Central memory CD8-positive, alpha-beta T cell (primary cell): ENCODE data around the gene TSPAN33.
"Not testable (repeated sequence)": the region's sequence is repeated elsewhere in the genome, so short reads cannot be mapped to it uniquely, and the experiment has no call there.

Experiments used
- ATAC-seq: fragments of 150-1000 bp; cut with Tn5 transposase; replicated peaks from 2 replicates; pipeline ENCODE4 v1.10.0; 2022; ENCODE audit warnings: mild to moderate bottlenecking, moderate FRiP score, moderate number of reproducible peaks; ENCODE audit not compliant: poor library complexity, severe bottlenecking; ENCODE audit errors: extremely low read depth
- DNase-seq, 2 donors: peaks; one replicate each; pipeline ENCODE4 v3.0.0; 2021; ENCODE audit warnings: low spot score in 2 of 2
- H3K27ac Mint-ChIP-seq: one replicate; pipeline ENCODE4 v1.8.0; 2022; ENCODE audit warnings: low read depth, mild to moderate bottlenecking, moderate library complexity, mixed read lengths
- H3K27me3 Mint-ChIP-seq: one replicate; pipeline ENCODE4 v1.8.0; 2022; ENCODE audit warnings: mixed read lengths
- H3K36me3 Mint-ChIP-seq: one replicate; pipeline ENCODE4 v1.8.0; 2022; ENCODE audit warnings: mild to moderate bottlenecking, moderate library complexity, mixed read lengths; ENCODE audit not compliant: insufficient read depth
- H3K4me1 Mint-ChIP-seq: one replicate; pipeline ENCODE4 v1.8.0; 2022; ENCODE audit warnings: mixed read lengths
- H3K4me3 Mint-ChIP-seq: one replicate; pipeline ENCODE4 v1.8.0; 2022; ENCODE audit warnings: mild to moderate bottlenecking, moderate library complexity, mixed read lengths
- H3K9me3 Mint-ChIP-seq: one replicate; pipeline ENCODE4 v1.8.0; 2022; ENCODE audit warnings: mixed read lengths

The TSPAN33 gene

DNA sequence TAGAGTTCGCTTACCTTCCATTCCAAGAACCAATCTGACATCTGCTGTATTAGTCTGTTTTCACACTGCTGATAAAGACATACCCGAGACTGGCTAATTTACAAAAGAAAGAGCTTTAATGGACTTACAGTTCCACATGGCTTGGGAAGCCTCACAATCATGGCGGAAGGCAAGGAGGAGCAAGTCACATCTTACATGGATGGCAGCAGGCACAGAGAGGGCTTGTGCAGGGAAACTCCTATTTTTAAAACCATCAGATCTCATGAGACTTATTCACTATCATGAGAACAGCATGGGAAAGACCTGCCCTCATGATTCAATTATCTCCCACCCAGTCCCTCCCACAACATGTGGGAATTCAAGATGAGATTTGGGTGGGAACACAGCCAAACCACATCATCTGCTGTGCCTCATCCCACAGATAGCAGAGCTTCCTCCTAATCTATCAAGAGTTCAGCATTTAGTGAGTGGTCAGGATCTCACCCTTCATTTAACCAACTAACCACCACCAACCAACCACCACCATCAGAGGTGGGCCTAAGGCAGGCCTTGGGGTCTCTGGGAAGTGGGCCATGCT lies 22.9 kb upstream of the TSPAN33 start:
- ATAC-seq, H3K27ac Mint-ChIP-seq, H3K36me3 Mint-ChIP-seq, H3K4me1 Mint-ChIP-seq, H3K4me3 Mint-ChIP-seq, DNase-seq, H3K9me3 Mint-ChIP-seq: not testable (repeated sequence)
- H3K27me3 Mint-ChIP-seq = peaks cover 26% of the 10 kb centered on the region

DNA sequence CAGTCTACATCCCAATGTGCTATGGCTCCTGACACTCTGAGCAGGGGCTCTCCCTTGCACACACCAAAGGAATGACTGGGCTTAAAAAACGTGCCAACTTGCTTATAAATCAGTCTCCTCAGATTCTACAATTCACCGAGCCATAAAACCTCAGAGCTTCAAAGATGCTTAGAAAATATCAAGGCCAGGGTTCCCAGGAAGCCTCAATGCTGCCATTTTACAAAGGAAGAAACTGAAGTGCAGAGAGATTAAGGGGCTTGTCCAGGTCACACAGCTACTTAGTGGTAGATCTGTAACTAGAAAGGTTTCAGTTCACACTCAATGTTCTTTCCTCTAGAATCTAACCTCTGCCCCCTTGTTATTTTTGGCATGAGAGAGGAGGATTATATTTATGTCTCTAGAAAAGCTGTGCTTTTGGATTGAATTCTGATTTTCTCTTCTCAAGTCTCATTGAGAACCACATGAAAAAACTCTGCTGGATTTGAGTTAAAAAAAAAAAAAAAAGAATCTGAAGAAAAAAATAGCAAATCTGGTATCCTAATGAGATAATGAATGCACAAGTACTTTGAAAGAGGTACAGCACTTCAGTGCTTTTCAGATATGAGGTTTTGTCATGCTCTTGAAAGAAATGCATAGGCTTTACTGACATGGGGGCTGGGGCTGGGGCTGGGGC lies 22.3 kb upstream of the TSPAN33 start:
- Mint-ChIP-seq H3K9me3 (no peaks in the 10 kb centered on the region), H3K27me3 (peaks cover 24% of the 10 kb centered on the region), H3K36me3 (peaks cover 2% of the 10 kb centered on the region), H3K4me1 (no peaks in the 10 kb centered on the region), H3K4me3 (no peak overlapping the region), H3K27ac (no peak overlapping the region)
- ATAC-seq (no peak), DNase-seq (no peak)

DNA sequence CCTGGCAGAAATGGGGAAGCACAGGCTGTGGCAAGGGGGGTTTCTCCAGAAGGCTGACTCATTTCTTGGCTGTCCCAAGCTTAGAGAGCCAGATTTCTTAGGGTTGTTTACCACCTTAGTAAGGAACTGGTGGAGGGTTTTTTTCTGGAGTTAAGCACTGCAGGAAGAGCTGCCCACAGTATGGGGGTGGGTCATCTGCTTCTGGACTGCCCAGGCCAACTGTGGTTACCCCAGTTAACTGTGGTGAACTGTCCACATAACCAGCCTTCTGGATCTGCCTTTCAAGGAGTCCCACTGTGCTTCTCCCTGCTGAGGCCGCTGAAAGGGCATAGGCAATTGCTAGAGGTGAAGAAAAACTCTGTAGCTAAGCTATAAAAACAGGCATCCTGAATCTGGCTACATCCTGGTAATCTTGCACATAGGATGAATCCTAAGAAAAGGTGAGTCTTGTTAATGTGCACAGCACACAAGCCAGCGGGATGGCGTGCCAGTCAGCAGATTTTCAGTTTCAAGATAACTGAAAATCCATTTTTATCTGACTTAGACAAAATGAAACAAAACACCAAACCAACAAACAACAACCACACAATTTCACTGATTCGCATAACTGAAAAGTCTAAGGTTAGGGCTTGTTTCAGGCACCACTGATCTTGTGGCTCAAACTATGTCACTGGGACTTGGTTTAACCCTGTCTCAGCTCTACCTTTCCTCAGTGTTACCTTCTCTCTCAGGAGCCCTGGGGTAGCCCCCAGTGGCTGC lies 21.6 kb upstream of the TSPAN33 start:
- no peak overlapping the region for H3K27ac Mint-ChIP-seq
- peaks cover 17% of the 10 kb centered on the region for H3K27me3 Mint-ChIP-seq
- no peaks in the 10 kb centered on the region for H3K36me3 Mint-ChIP-seq
- H3K4me3 Mint-ChIP-seq = no peak overlapping the region
- no peaks in the 10 kb centered on the region for H3K9me3 Mint-ChIP-seq
- no peak for DNase-seq
- no peaks in the 10 kb centered on the region for H3K4me1 Mint-ChIP-seq
- no peak for ATAC-seq

DNA sequence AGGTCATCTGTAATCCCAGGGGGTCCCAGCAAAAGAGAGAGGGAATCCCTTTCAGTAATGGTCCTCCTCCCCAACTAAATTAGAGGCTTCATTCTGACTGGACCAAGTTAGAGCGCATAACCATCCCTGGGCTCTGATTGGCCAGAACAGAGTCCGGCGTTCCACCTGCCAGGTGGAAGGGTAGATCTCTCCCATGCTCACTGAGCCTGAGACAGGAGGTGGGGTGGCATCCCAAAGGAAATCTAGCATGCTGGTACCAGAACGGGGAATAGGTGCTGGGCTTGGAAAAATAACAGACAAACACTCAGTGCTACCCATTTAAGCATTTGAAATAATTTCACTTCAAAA lies 21.0 kb upstream of the TSPAN33 start:
- Mint-ChIP-seq H3K9me3 (no peaks in the 10 kb centered on the region), H3K27me3 (peaks cover 12% of the 10 kb centered on the region), H3K27ac (no peak overlapping the region), H3K36me3 (no peaks in the 10 kb centered on the region), H3K4me3 (no peak overlapping the region), H3K4me1 (no peaks in the 10 kb centered on the region)
- no peak for DNase-seq
- ATAC-seq = no peak

DNA sequence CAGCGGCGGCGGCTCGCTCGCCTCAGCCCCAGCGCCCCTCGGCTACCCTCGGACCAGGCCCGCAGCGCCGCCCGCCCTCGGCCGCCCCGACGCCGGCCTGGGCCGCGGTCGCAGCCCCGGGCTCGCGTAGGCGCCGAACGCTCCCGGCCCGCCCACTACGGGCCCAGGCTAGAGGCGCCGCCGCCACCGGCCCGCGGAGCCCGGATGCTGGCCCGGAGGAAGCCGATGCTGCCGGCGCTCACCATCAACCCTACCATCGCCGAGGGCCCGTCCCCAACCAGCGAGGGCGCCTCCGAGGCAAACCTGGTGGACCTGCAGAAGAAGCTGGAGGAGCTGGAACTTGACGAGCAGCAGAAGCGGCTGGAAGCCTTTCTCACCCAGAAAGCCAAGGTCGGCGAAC lies 18.2 kb upstream of the TSPAN33 start:
- Mint-ChIP-seq H3K36me3 (no peaks in the 10 kb centered on the region), H3K27me3 (no peaks in the 10 kb centered on the region), H3K9me3 (no peaks in the 10 kb centered on the region), H3K4me1 (no peaks in the 10 kb centered on the region), H3K4me3 (no peak overlapping the region), H3K27ac (no peak overlapping the region)
- DNase-seq (no peak), ATAC-seq (no peak)

DNA sequence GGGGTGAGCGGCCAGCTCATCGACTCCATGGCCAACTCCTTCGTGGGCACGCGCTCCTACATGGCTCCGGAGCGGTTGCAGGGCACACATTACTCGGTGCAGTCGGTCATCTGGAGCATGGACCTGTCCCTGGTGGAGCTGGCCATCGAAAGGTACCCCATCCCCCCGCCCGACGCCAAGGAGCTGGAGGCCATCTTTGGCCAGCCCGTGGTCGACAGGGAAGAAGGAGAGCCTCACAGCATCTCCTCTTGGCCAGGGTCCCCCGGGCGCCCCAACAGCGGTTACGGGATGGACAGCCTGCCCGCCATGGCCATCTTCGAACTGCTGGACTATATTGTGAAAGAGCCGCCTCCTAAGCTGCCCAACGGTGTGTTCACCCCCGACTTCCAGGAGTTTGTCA lies 17.4 kb upstream of the TSPAN33 start:
- no peak overlapping the region for H3K27ac Mint-ChIP-seq
- no peak for ATAC-seq
- H3K4me3 Mint-ChIP-seq = no peak overlapping the region
- H3K4me1 Mint-ChIP-seq = no peaks in the 10 kb centered on the region
- no peaks in the 10 kb centered on the region for H3K27me3 Mint-ChIP-seq
- H3K36me3 Mint-ChIP-seq = no peaks in the 10 kb centered on the region
- DNase-seq = no peak
- H3K9me3 Mint-ChIP-seq = no peaks in the 10 kb centered on the region

DNA sequence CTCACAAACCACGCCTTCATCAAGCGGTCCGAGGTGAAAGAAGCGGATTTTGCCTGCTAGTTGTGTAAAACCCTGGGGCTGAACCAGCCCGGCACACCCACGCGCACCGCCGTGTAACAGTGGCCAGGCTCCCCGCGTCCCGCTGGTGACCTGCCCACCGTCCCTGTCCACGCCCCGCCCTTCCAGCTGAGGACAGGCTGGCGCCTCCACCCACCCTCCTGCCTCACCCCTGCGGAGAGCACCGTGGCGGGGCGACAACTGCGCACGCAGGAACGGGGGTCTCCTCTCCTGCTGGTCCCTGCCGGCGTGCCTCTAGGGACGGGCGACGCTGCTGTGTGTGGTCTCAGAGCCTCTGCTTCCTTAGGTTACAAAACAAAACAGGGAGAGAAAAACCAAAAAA lies 16.9 kb upstream of the TSPAN33 start:
- no peaks in the 10 kb centered on the region for H3K9me3 Mint-ChIP-seq
- H3K36me3 Mint-ChIP-seq = no peaks in the 10 kb centered on the region
- no peak overlapping the region for H3K27ac Mint-ChIP-seq
- no peak overlapping the region for H3K4me3 Mint-ChIP-seq
- H3K27me3 Mint-ChIP-seq = no peaks in the 10 kb centered on the region
- ATAC-seq (no peak), DNase-seq (no peak)
- H3K4me1 Mint-ChIP-seq = no peaks in the 10 kb centered on the region

DNA sequence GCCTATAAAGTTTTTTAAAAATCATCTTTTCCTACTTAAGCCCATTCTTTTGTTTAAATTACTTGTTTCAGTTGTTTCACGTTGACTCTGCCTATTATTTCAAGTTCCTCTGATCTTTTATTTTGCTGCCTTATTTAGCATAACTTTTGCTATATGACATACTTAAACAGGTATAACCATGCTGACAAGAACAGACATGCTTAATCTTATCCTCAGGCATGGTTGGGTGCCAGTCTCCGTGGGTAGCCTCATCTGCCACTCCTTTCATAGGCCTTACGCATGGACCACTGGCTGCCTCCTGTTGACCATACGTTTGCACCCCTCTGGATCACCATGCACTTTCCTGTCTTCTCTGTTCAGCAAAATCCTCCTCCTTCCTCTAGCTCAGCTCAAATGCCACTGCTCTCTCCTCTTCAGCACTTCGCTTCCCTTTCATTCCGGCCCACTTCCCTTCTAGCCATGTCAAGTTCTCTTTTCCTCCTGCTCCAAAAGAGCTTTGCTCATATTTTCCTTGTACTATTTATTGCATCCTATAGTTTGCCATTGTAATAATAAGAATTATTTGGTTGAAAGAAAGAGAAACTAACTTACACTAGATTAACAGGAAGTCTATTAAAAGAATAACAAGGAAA lies 10.0 kb upstream of the TSPAN33 start:
- no peak overlapping the region for H3K4me3 Mint-ChIP-seq
- H3K27me3 Mint-ChIP-seq = no peaks in the 10 kb centered on the region
- no peaks in the 10 kb centered on the region for H3K9me3 Mint-ChIP-seq
- H3K36me3 Mint-ChIP-seq = peaks cover 2% of the 10 kb centered on the region
- DNase-seq = no peak
- H3K4me1 Mint-ChIP-seq = peaks cover 23% of the 10 kb centered on the region
- H3K27ac Mint-ChIP-seq = peak overlapping the region; percentile 80
- no peak for ATAC-seq

DNA sequence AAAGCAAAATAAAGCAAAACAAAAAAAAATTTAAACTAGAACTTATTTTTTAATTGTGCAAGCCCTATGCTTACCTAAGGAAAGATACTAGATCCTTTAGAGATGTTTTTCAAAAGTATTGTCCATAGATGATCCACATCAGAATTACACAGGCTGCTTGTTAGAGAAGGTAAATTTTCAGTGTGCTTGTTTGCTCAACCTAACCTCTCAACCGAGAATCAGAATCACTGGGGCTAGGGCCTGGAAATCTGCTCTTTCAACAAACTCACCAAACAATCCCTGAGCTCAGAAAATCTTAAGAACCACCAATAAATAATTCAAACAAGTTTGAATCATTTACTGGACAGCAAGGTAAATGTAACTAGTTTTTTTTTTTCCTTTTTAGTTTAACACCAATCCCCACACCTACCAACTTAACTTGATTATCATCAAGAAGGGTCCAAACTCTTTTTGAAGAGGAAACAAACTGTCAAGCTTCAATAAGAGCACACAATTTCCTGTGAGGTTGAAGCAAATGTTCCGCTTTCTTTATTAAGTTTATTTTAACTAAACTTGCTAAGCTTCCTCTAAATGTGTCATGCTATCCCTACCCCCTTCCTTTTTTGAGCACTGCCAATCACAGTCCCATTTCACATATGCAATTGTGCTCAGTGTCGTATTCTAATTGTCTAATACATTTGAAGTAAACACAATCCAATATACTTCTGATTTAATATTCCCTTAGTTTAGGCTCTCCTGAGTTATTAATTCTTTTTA lies 7.4 kb upstream of the TSPAN33 start:
- Mint-ChIP-seq H3K27ac (peak overlapping the region; percentile 30), H3K4me1 (peaks cover 23% of the 10 kb centered on the region), H3K4me3 (peak overlapping the region; percentile 8), H3K36me3 (peaks cover 2% of the 10 kb centered on the region), H3K27me3 (peaks cover 2% of the 10 kb centered on the region), H3K9me3 (no peaks in the 10 kb centered on the region)
- DNase-seq (no peak), ATAC-seq (peak; percentile 80)

DNA sequence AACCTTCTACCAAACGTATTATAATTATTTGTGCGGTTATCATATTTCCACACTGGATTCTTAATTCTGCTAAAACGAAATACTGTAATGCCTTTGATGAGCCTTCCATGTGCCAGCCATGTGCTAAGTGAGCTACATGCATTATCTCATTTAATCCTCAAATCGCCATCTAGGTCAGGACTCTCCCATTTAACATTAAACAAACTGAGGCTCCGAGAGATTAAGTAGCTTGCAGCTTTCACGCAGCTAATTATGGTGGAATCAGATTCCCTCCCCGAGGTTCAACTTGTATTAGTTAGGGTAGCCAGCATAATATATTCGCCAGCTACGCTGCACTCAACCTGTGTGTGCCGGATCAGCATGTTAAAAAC lies 798 bp upstream of the TSPAN33 start:
- no peak for ATAC-seq
- Mint-ChIP-seq H3K9me3 (no peaks in the 10 kb centered on the region), H3K4me3 (peak overlapping the region; percentile 87), H3K36me3 (peaks cover 2% of the 10 kb centered on the region), H3K27ac (no peak overlapping the region), H3K27me3 (peaks cover 24% of the 10 kb centered on the region), H3K4me1 (peaks cover 22% of the 10 kb centered on the region)
- no peak for DNase-seq

DNA sequence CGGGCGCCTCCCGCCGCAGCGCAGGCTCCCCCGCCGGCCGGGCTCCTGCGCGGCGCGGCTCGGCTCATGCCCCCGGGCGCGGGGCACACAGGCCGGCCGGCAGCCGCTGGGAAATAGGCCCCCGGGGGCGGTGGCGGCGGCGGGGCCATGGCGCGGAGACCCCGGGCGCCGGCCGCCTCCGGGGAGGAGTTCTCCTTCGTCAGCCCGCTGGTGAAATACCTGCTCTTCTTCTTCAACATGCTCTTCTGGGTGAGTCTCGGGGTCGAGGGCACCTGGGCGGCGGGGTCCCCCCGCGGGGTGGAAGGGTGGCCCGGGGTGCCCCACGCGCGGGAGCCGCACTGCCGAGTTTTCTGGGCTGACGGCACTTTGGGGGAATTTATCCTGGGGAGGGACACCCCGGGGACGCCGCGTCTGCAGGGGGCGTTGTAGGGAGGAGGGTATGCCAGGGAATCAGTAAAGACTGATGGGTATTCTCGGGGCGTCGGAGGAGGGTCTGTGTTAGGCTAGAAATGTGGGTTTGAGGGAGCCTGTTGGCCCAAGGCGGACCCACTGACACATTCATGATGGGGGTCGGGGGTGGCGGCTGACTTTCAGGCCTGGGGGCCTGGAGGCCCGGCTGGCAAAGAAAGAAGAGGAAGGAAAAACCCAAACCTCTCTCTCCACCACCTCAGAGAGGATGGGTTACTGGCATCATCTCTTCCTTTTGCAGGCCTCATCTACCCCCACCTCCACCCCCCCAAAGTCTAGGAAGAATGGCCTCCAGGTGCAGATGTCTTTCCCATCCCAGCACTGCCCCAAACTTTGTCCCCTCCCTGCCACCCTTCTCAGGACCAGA lies 544 bp downstream of the TSPAN33 start:
- ATAC-seq (peak; percentile 24), DNase-seq (no peak)
- H3K27me3 Mint-ChIP-seq = peaks cover 24% of the 10 kb centered on the region
- H3K27ac Mint-ChIP-seq = no peak overlapping the region
- peak overlapping the region; percentile 87 for H3K4me3 Mint-ChIP-seq
- H3K36me3 Mint-ChIP-seq = peaks cover 2% of the 10 kb centered on the region
- H3K4me1 Mint-ChIP-seq = peaks cover 22% of the 10 kb centered on the region
- no peaks in the 10 kb centered on the region for H3K9me3 Mint-ChIP-seq
